NCI-H2081 (cell line): ENCODE results near the gene CSMD2.

Experiments
- DNase-seq, 2 experiments: peaks; one replicate each; lab custom pipeline; 2025; lab: John Stamatoyannopoulos, UW

CSMD2 gene

DNA sequence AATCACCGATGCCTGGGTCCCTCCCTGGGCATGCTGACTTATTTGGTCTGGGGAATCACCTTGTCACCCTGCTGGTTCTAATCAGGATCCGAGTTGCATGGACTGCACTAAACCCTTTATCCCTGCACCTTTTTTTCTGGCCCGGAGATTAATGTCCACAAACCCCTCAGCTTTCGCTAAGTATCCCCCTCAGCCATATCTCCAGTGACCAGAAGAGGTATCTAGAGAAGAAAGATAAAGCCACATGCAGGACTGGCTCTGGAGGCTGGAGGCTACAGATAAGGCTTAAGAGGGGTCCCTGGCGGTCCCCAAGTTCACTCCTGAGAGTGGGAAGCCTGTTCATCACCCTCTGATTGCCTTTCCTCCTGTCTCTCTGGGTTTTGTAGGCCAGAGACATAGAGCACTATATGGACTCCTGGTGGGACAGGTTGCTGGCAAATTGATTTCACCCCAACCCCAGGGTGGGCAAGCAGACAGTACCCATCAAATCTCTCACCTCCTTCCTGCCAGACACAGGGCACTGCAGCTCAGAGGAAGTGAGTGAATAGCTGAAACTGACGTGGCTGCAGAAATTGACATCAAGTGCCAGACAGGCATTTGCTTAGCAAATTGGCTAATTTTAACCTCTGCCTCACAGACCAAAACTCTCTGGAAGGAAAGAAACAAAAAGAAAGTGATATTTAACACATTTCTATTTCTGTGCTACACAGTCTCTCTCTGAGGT lies 262.4 kb downstream of the CSMD2 start:
- DNase-seq = no peak

DNA sequence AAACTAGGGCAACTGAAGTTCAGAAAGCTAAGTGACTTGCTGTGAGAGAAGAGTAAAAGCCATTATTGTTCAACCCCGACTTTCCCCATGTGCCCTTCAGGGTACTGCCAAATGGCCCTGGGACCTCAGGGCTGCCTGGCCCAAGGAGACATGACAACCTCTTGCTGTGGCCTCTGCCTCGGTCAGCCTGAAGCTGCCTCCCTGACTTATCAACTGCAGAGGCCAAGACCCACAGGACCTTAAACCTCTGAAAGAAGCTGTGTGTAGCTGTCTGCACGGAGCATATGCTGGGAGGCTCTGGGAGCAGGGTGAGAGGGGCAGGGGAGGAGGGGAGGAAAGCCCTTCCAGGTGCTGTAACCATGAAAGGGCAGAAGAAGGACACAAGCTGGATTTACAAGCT lies 265.3 kb downstream of the CSMD2 start:
- no peak for DNase-seq

DNA sequence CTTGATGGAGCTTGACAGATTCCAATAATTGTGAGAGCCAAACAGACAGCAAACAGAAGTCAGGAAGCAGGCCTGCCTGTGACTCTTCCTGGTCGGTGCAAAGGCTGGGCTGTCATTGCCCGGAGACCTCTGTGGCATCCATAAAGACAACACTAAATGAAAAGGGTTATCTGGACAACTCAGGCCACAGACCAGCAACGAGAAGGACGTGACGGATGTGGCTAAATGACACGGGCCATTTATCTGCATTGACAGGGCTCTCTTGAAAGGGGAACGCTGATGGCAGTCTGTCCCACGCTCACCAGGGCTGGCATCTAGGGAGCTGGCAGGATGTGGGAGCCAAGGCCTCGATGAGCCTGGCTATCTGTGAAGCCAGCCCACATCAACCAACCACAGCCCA lies 266.1 kb downstream of the CSMD2 start:
- no peak for DNase-seq

DNA sequence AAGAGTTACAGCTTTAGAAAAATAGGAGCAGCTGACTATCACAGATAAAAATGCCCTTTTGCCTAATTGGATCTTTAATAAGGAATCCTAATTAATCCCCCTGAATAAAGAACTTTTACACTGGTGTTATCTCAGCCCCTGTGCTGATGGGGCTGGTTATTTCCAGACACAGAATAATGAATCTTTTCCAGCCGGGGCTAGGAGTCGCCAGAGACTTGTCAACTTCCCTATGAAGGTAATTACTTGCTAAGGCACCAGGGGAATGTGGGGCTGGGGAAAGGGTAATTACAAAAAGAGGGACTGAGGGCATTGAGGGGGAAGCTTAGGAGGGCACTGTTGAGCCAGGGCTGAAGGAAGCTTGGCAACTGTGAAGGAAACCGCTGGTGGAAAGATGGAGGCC lies 266.6 kb downstream of the CSMD2 start:
- no peak for DNase-seq

DNA sequence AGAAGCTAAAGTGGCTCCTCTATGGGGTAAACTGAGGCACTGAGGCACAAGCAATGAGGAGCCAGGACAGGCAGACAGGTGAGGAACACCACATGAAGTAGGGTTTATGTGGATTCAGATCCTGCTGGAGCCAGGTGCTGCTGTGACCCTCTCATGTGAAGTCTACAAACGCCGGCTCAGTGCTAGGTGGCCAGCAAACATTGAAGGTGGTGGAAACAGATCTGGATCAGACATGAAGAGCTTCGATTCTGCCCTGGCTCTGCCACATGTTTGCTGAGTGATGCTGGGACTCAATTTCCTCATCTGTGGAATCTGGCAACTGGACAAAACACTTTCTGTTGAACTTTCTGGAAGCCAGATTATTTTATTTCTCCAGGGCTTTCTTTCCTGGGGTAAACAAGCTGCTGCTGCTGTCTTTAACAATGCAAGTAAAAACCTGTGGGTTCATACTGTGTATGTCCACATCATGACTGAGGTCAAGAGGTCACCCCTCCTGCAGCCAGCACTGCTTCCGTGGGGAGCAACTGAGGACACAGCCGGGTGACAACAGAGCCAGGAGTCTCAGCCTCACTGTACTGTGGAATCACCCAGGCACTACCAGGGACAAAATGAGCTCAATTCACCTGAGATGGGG lies 267.8 kb downstream of the CSMD2 start:
- DNase-seq = no peak

DNA sequence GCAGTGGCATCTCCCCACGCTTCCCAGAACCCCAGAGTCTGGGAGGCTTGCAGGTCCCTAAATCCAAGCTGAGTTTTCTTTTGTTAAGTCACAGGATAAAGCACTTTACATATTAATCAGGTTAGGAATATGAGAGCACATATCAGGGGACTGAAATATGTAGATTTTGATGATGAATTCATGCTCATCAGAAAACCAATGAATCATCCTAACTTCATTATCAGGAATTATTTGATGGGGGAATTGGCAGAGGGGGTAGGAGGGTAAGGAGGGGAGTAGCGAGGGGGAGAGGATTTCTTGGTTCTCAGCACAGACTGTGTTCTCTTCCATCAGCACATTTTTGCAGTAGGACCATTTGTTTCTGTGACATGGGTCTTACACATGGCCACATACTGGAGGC lies 269.1 kb downstream of the CSMD2 start:
- DNase-seq = no peak

DNA sequence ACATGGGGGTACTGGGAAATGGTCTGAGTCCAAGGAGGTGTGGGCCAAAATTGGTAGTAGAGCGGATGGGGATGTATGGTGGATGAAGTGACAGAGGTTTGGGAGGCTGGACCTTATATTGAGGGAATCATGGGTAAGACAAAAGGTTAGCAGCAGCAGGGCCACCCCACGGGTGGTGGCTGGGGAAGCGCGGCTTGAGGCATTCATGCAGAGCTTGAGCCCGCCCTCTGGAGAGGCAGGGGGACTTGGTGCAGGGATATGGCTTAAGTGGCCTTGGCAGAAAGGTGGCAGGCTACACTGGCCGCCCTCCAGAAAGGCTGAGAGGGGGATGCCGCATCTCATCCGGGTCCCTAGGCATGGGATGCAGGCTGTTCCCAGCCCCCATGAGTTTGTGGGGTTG lies 269.6 kb downstream of the CSMD2 start:
- DNase-seq = no peak

DNA sequence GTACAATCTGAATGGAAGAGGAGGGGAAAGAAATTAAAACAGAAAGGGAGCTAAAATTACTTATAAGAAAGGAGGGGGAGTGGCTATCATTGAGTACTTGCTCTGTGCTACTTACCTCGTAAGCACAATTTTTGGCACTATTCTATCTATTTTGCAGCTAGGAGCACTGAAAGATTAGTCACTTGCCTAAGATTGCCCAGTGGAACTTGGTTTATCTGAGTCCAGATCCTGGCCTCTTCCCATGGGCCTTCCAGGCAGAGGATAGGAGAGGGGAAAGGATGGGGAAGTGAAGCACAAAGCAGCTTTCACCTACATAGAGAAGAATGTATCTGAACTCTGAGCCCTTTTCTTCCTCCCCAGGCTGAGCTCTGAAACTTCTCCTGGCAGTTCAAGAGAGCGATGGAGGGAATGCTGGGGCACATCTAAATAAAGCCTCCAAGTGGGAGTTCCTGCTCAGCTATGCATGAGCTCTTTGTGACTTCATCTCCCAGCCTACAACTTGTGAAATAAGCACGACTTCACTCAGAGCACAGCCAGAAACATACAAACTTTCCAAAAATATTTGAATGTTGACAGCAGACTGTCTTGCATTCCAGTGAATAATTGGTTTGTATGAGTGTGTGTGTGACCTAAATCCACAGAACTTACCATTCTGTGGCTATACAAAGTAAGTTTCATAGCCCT lies 271.7 kb downstream of the CSMD2 start:
- no peak for DNase-seq

DNA sequence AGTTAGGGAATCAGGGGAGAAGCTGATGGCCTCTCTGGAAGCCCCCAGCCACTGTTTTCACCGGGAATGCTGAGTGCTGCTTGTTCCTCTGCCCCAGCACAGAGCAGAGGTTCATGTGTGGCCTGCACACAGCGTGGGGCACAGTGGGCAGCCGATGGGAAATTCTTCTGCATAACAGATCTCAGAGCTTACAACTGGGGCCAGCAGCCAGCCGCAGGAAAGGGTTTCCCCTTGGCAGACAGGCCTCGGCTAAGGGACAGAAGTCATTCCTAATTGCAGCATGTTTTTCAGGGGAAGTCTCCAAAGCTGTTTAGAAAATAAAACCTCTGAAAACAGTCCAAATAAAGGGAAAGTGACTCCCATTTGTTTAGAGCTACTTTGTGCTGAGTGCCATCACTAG lies 278.5 kb downstream of the CSMD2 start:
- DNase-seq = no peak

DNA sequence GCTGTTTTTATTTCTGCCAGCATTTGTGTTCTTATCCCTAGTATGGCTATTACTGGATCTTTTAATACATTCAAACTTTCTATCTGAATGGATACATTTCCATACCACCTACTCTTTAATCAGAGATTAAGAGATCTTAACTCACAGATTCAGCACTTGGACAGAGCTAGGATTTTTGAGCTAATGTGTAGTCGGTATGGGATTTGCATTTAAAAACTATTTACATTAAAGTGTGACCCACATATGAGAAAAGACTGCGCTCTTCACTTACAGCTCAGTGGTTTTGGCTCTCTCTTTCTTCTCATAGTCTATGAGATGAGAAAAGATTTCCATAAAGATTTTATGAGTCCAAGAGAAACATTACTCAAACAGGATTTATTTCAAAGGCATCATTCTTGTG lies 284.7 kb downstream of the CSMD2 start:
- DNase-seq = no peak

DNA sequence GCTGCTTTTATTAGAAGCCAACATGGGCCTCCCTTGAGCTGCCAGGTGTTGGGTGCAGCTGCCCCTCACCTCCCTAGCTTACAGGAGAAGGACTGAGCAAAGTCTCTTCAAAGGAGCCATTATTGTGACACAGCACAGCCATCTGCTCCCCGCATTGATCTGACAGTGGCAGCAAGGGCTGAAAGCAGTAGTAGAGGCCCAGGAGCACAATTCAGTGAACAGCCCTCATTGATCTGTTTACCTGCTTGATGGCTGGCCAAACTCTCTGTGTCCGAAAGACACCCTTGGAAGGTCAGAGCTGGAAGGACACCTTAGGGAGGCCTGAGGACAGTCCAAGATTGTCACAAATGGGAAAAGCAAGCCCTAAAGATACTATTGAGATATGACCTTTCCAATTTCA lies 286.6 kb downstream of the CSMD2 start:
- no peak for DNase-seq

DNA sequence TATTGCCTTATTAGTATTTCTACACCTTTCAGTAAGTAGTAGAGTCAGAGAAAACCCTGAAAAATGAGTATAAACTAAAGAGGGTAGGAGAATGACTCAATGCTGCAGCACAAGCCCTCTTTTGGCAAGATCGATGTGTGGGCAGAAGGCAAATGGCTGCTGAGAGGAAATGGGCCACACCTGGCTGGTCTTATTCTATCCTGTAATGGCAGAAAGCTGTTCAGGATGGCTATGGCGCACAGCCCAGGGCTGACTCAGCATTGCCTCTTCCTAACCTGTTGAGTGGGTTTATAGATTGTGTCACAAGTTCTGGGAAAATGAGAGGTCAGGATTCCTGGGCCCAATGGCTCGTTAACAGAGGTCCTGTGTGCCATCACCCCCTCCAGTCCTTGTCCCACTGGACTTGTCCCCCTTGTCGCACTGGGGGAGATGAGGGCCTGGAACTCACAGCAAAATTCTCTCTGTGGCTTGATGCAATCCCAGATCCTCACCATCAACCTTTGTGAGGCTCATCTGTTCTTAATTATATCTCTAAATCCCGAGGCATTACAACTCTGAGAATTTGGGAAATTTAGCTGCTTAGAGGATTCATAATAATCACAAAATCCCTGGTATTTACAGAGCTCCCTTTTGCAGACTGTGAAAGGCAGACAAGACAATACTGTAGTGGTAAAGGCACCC lies 287.9 kb downstream of the CSMD2 start:
- no peak for DNase-seq

DNA sequence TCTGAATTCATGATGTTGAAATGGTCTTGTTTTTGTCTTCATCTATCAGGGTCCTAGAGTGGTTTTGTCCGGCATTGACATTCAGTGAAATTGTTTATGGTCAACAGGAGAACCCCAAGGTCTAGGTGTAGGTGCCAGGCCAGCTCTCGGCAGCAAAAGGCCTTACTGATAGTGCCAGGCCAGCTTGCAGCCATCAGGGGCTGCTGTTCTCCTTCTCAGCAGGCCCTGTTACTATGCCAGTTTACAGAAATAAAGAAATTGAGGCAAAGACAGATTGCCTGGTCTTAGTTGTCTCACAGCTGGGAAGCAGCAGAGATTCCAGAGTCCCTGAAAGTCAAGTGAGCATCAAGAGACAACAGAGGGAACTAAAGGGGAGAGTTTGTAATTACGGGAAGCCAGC lies 289.2 kb downstream of the CSMD2 start:
- DNase-seq = no peak

DNA sequence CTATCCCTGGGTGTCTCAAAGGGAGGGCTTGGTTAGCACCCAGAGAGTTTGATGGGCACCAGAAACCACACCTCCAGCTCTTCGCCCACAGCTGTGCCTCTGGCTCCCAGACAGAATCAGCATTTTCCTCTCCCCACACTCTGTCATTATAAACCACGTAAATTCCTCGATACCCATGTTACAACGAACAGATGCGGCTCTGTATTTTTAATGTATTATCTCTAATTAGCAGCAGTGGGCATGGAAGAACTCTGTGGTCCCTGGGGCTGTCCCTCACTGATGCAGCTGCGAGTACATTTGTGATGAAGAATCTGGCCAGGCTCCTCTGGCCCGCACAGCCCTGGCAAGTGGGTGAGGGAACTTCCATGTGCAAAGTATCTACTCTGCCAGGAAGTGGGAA lies 290.4 kb downstream of the CSMD2 start:
- DNase-seq = no peak

DNA sequence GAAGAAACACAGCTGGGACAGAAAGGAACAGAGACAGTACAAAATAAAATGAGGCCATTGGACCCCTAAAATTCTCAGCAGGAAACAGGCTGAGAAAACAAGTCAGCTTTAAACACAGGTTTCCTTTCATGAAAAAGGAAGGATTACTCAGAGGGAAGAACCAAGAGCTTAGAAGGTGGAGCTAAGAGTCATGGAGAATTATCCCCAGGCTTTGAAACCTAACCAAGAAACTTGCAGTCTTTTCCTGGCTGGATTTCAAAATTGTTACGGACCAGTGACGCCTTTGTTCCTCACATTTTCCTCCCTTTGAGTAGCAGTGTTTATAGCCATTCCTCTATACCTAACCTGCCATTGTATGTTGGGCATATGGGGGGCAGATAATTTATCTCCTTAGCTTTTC lies 292.3 kb downstream of the CSMD2 start:
- no peak for DNase-seq

DNA sequence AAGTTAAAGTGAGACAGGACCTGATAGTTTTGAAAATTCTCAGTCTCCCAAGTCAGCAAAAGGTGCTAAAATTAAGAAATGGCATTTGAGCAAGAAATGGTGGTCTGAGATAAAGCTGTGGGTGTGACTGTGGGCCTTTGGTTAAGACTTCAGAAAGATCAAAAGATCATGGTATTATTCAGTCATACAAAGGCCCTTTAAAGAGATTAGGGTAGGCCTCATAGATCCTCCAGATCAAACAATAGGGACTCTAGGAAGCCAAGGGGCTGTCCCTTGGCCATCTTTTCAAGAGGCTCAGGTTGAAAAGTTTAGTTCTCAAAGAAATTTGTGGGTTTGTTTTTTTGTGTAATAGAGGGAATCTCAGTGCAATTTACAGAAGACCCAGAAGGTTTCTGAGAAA lies 292.8 kb downstream of the CSMD2 start:
- DNase-seq = no peak

DNA sequence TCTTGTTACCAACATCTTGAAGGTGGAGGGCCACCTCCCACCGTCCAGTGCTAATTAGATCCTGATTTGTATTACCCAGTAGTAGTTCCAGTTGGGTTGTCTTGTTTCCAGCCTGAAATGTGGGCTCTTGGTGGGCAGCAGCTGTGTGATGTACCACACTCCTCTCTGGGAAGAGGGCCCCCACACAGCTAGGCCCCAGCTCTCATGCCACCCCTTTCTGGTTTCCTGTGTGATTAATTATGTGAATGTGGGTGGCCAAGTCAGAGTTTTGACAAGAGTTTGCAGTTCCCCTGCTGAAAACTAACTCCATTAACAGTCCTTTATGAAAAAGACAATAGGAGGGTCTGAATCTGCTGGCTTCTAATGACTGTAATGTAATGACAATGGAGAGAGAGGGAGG lies 297.3 kb downstream of the CSMD2 start:
- DNase-seq = no peak

DNA sequence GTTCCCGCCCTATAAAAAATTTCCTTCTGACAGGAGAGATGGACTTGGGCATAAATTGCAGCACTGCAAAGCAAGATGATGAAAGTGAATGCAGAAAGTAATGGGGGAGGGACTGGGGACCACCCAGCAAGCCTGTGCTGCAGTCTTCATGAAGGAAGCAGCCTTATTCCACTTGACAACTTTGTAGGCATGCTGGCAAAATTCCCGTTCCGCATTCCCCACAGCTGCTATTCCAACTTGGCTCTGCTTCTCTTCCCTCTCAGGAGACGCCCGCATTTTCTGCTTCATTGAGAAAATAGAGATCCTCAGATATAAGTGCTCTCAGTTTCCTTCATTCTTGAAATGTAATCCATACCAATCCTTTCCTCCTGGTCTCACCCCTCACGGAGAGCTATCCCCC lies 298.7 kb downstream of the CSMD2 start:
- no peak for DNase-seq

DNA sequence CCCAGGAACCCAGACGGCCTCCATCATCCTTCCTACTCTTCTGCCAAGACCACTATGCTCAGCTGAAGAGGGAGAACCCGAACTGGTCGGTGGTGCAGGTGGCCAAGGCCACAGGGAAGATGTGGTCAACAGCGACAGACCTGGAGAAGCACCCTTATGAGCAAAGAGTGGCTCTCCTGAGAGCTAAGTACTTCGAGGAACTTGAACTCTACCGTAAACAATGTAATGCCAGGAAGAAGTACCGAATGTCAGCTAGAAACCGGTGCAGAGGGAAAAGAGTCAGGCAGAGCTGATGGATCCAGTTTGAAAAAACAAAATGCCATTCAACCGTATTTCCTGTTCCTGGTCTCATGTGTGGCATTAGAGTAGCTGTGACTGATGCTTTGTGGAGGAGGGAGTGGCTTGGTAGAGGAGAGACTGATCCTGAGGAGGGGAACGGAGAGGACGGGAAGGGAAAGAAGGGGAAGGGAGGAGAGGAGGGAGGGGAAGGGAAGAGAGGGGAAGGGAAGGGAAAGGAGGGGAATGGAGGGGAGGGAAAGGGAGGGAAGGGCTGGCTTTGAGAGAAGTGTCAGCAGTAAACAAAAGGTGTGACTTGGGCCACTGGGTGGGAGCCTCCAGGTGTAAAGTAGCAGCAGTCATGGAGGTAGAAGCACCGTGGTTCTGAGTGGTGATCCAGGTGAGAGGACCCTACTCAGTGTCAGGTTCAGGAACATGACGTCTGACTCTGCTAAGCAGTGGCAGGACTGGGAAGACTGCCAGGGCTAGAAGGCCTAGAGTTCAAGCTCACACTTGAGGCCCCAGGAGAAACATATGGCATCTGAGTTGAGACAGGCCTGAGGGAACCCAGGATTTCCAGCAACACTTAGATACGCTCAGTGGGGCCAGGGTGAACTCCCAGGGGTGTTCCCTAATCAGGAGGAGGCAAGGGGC lies 300.3 kb downstream of the CSMD2 start:
- no peak for DNase-seq

DNA sequence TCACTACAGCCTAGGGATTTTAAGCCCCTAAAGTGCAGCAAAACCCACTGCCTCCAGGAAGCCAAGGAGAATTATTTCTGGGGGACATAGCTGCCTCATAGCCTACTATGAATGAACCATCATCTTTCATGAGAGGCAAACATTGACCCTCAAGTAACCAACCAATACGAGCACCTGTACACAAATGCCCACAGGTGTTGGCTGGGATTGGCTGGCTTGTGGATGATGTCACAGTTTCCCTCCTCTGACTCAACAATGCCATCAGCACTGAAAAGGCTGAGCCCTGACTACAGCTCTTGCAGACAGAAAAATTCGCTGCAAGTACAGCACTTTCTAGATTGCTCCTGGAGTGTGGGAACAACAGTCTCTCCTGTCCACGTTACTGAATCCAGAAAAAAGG lies 301.3 kb downstream of the CSMD2 start, which contains the start of gene HMGB4:
Gene HMGB4, plus strand, starts transcription at position 301 of the 400 bp plus-strand sequence. CDS start 113 bp downstream, outside the sequence.
- no peak for DNase-seq

DNA sequence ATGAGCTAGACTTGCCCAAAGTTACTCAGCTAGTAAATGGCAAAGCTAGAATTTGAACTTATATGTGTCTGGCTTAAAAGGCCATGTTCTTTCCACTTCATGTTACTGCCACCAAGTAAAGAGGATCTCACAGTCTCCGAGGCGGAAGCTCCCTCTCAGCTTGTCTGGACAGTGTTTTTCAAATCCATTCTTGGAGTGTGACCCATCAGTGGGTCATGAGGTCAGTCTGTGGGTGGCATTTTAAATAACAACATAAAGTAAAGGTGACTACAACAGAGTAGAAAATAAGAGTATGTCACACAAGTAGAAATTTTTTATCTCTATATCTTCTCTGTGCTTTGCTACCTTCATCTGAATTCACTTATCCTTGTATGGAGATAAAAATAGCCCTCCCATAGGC lies 304.4 kb downstream of the CSMD2 start:
- DNase-seq = no peak

DNA sequence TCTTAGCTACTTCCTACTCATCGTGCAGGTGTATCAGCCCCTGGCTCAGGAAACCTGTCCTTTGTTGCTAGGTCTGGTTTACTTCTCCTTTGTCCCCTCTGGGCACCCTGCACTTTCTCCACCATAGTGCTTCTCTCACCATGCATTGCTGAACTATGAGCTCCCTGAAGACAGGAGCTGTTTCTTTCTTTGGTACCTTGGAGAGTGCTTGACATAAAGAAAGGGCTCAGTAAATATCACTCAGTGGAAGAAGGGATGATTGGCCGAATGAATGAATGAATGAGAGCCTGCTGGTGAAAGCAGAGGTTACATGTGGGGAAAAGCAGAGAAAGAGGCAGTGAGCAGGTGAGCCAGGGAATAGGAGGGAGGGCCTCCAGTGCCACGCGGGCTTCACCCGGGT lies 310.9 kb downstream of the CSMD2 start:
- DNase-seq = no peak
